ENCODE data around the gene KRTAP10-6.

GRCh38 chr21:44548381-44548780, 43.9 kb downstream of the KRTAP10-6 start:
- TF ChIP-seq CTCF (IDR thresholded peaks at IDR 0.05) (no peak), POLR2A (IDR thresholded peaks at IDR 0.05) (no peak)

Measured in body of pancreas (tissue), 4 donors.